ENCODE results near the gene EFCC1.

EFCC1 gene

GRCh38 chr3:129001806-129002572, 885 bp downstream of the EFCC1 start:
- H3K36me3 ChIP-seq (replicated peaks; ENCODE audit: low read depth, low read length): no peaks in the 10 kb centered on the region
- H2AFZ ChIP-seq (ENCODE audit: low read depth, low read length): no peak overlapping the region
- H3K27ac ChIP-seq (ENCODE audit: low read length): no peak overlapping the region
- H3K9me3 ChIP-seq (ENCODE audit: insufficient read depth, low read length): no peaks in the 10 kb centered on the region
- TF ChIP-seq CTCF (IDR thresholded peaks at IDR 0.05; ENCODE audit: low read depth, low read length) (no peak), EZH2phosphoT487 (IDR thresholded peaks at IDR 0.05; ENCODE audit: low read depth) (no peak)
- no peaks in the 10 kb centered on the region for H3K4me1 ChIP-seq (ENCODE audit: low read length)
- H3K27me3 ChIP-seq (ENCODE audit: low read depth, low read length): peaks cover 2% of the 10 kb centered on the region; the same call in 1 of the 2 replicates
- H3K4me3 ChIP-seq (ENCODE audit: low read length): no peak overlapping the region
- H3K79me2 ChIP-seq (ENCODE audit: low read length): no peaks in the 10 kb centered on the region
- no peak overlapping the region for H3K9ac ChIP-seq (ENCODE audit: low read length)
- no peaks in the 10 kb centered on the region for H4K20me1 ChIP-seq (ENCODE audit: insufficient read depth, low read length)
- H3K4me2 ChIP-seq (ENCODE audit: low read length): no peak overlapping the region

GRCh38 chr3:129002573-129003569, 1.8 kb downstream of the EFCC1 start:
- peaks cover 10% of the 10 kb centered on the region for H3K27me3 ChIP-seq (ENCODE audit: low read depth, low read length)
- H3K4me2 ChIP-seq (ENCODE audit: low read length): no peak overlapping the region
- no peak overlapping the region for H2AFZ ChIP-seq (ENCODE audit: low read depth, low read length)
- H4K20me1 ChIP-seq (ENCODE audit: insufficient read depth, low read length): no peaks in the 10 kb centered on the region
- H3K36me3 ChIP-seq (replicated peaks; ENCODE audit: low read depth, low read length): no peaks in the 10 kb centered on the region
- H3K79me2 ChIP-seq (ENCODE audit: low read length): no peaks in the 10 kb centered on the region
- H3K9me3 ChIP-seq (ENCODE audit: insufficient read depth, low read length): no peaks in the 10 kb centered on the region
- TF ChIP-seq CTCF (IDR thresholded peaks at IDR 0.05; ENCODE audit: low read depth, low read length) (no peak), EZH2phosphoT487 (IDR thresholded peaks at IDR 0.05; ENCODE audit: low read depth) (no peak)
- no peak overlapping the region for H3K27ac ChIP-seq (ENCODE audit: low read length)
- no peaks in the 10 kb centered on the region for H3K4me1 ChIP-seq (ENCODE audit: low read length)
- no peak overlapping the region for H3K9ac ChIP-seq (ENCODE audit: low read length)
- H3K4me3 ChIP-seq (ENCODE audit: low read length): no peak overlapping the region

GRCh38 chr3:129003578-129004112, 2.5 kb downstream of the EFCC1 start:
- H3K79me2 ChIP-seq (ENCODE audit: low read length): no peaks in the 10 kb centered on the region
- TF ChIP-seq EZH2phosphoT487 (IDR thresholded peaks at IDR 0.05; ENCODE audit: low read depth) (no peak), CTCF (IDR thresholded peaks at IDR 0.05; ENCODE audit: low read depth, low read length) (no peak)
- H3K4me3 ChIP-seq (ENCODE audit: low read length): no peak overlapping the region
- no peaks in the 10 kb centered on the region for H3K36me3 ChIP-seq (replicated peaks; ENCODE audit: low read depth, low read length)
- no peaks in the 10 kb centered on the region for H3K4me1 ChIP-seq (ENCODE audit: low read length)
- no peaks in the 10 kb centered on the region for H3K9me3 ChIP-seq (ENCODE audit: insufficient read depth, low read length)
- no peak overlapping the region for H2AFZ ChIP-seq (ENCODE audit: low read depth, low read length)
- peaks cover 14% of the 10 kb centered on the region for H3K27me3 ChIP-seq (ENCODE audit: low read depth, low read length)
- H3K9ac ChIP-seq (ENCODE audit: low read length): no peak overlapping the region
- no peaks in the 10 kb centered on the region for H4K20me1 ChIP-seq (ENCODE audit: insufficient read depth, low read length)
- no peak overlapping the region for H3K27ac ChIP-seq (ENCODE audit: low read length)
- H3K4me2 ChIP-seq (ENCODE audit: low read length): no peak overlapping the region
